Pulmonary artery endothelial cell (primary cell): ENCODE measurements around the gene LINGO1. TPM values are rescaled to one million over a fixed set of nuclear protein-coding genes. Genes with fewer than 3 reads are reported as not detected.

ENCODE experiments used
- DNase-seq: peaks from one replicate; pipeline ENCODE4 v3.0.0-alpha.2; 2011; ENCODE audit warnings: low read depth, low spot score
- total RNA-seq: library from RNA; depleted of rRNA; stranded (reverse); fragments of >200 nt; gene quantifications from 2 replicates; pipeline ENCODE4 v1.2.3, GENCODE V29; 2014

Gene LINGO1
- total RNA-seq, 1 donor from 2014 or later, result not detected

DNA sequence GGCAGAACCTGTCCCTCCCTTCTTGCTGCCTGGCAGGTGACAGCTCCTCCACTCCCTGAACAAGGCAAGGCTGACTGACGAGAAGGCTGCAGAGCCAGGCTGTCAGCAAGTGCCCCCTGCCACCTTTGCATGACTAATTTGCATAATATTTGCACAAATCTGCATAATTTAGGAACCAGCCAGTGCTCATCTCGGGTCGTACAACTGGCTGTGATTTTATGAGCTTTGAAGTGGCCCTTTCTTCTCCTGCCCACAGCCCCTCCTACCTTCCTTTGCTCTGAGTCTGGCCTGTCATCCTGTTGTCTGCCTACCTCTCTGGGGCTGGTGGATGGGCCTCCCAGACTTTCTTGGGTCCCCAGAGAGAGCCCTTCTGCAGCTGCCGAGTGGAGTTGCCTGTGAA is 58.9 kb downstream of the LINGO1 start:
- DNase-seq, result no peak

DNA sequence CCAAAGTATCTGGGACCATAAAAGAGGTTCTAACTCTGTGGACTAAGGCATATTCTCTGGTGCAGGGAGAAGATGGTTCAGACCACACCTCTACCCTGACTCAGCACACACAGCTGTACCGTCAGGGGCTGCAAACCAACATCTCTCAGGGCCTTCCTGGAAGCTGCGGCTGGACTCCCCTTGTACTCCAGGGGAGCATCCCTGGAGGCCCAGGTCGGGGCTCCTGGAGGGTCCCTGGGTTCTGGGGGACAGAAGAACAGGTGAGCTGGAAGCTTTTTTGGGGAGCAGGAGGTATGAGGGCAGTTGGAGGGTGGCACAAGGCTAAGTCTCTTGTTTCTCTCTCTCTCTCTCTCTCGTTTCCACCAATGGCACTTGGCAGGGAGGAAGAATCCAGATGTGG is 60.5 kb downstream of the LINGO1 start:
- DNase-seq, result no peak

DNA sequence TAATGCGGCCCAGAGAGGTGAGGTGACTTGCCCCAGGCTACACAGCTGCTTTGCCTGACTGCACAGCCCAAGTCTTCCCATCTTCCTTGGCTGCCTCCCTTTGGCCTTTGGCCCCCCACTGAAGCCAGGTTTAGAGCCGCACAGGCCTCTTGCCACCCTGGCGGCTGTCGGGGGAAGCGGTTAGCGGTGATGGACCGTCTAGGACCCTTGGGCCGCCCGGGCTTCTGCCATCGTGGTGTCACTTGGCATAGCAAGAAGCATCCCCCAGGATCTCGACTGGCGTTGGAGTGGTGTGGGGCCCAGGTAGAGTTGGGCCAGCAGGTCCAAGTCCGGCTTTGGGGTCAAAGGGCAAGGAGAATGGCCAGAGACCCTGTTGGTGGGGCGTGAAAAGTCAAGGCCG is 61.0 kb downstream of the LINGO1 start:
- no peak for DNase-seq

DNA sequence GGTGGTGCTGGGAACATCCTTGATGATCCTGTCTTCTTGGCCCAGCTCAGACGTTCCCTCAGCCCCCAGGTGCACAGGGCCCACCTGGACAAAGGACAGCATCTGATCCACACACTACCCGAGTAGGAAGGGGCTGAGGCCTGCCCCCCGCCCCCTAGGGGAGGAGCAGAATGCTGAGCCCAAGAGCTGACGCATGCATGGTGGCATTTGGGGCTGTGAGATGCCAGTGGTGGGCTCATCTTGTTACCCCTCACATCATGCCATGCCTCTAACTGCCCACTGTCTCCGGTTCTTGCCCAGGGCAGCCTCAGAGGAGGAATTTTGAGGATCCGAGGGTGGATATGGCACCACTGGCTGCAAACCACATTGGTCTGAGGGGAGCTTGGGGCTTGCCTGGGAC is 61.5 kb downstream of the LINGO1 start:
- no peak for DNase-seq

DNA sequence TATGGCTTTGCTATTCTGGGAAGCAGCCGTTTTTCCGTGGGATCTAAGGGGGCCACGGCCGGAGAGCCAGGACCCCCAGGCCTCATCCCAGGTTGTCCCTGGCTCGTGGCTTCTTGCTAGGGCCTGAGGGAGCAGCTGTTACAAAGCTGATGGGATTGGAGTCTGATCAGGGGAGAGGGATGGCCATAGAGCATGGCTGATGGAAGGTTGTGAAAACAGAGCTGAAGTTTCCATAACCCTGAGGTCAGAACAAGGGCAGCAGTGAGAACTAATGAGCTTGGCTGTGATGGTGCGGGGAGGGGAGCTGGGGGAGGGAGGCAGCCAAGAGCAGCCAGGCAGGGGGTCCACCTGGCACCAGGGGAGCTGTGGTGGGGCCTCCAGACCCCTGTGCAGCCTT is 63.0 kb downstream of the LINGO1 start:
- DNase-seq, result no peak

DNA sequence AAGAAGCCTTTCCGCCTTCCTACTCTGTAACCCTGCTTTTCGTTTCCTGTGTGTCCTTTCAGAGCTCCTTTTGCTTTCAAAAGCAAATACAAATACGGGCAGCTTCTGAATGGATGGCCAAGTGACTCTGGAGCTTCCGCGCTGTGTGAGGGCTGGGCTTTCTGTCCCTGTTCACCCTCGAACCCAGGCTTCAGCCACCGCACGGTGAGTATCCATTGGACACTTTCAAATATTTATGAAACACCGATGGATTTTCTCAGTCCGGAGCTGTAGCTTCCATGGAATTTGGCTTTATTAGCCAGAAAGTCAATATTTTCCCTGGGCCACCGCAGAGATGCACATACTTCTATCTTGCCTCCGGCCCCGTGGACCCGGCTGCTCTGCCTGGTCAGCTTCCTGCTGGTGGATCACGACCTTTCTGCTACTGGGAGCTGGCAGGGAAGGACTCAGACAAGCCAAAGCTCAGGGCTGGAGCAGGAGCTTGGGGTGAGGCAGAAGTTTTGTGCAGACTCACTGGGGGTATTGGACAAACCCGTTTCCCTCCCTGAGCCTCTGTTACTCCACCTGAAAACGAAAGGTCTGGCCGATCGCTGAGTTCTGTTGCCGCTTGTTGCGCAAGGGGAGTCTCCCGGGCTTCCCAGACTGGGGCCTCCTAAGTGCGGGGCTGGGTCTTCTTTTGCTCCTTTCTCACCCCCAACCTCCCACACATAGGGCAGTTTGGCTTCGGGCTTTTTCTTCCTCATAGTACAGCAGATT is 63.6 kb downstream of the LINGO1 start:
- no peak for DNase-seq

DNA sequence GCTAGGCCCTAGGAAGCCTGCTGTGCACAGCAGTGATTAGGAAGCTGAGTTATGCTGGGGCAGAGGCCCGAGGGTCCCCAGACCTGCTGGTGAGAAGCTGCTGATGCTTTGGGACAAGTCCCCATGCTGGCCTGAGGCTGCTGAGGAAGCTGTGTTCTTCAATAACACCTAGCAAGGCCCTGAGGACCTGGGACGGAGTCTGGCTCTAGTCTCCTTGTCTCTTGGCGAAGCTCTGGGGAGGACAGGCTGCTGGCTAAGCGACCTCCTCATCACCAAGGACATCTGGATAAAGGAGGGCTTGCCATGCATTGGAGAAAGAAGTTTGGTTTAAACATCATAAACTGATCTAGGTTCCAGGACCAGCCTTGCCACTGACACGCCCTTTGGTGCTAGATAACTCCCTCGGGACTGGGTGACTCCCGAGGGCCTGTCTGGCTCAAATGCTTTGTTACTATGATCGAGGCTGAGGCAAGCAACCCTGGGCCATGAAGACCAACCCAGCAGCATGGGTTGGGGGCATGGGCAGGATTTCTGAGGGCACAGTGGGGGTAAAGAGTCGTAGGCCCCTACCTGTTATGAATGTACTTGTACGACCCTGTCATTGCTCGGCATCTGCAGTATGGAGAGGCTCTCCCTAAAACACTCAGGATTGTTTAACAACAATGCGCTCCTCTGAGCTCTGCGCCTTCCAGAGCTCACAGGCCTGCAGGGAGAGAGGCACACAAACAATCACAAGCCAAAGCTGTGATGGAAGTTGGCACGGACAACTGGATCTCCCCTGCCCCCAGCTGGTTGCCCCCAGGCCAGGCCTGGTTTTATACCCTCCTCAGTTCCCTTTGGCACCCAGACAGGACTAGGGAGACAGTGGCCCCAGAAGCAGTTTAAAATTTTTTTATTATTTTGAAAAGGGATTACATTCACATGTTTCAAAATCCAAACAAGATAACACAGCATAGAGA is 64.4 kb downstream of the LINGO1 start:
- no peak for DNase-seq

DNA sequence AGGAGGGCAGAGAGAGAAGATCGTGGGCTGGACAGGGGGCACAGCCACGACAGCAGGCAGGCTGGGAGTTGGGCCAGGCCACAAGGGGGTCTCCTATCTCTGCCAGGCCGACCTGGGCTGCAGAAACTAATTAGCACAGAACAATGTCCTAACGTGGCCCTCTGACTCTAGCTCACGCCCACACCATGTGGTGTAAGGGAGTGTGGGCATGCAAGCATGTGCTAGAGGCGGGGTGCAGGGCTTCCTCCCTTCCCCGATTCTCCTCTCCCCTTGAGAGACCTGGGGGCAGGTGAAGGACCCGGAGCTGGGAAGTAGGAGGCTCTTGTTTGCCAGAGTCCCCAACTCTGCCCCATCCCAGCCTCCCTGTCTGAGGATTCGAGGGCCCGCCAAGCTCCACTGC is 65.5 kb downstream of the LINGO1 start:
- no peak for DNase-seq

DNA sequence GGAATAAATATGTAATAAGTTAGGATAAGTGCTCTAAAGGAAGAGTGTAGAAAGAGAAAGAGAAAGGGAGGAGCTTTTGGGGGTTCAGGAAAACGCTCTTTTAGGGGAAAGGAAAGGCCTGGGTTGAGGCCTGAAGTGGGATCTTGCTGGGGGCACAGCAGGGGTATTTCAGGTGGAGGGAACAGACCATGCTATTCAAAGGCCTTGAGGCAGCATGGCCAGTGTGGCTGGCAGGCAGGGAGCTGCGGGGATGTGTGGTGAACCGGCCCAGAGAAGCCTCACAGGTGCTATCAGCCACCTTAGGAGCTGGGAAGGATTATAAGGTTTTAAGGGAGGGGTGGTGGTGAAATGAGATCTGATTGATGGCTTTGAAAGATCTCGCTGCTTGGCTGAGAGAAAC is 66.6 kb downstream of the LINGO1 start:
- no peak for DNase-seq

DNA sequence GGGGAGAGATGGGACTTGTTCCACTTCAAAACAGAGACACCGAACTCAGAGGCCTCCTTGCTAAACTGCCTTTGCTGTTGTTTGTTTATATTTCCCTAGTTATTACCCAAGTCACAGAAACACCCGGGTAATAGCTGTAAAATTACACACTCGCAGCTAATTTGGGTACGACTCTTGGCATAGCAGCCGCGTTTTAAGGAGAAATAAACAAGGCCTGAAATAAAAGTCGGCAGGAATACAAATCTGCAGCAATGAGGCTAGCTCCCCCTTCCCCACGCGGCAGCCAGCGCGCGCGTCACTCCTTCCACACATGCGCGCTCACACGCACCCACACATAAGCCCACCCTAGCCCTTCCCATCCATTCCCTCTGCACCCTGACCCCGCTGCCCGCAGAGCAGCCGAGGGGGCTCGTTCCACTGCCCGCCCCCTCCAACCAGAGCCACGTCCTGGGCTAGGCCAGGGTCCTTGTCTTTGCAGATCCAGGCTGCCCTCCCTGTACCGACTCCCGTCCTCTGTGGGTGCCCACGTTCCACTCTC is 67.3 kb downstream of the LINGO1 start:
- DNase-seq, result no peak

DNA sequence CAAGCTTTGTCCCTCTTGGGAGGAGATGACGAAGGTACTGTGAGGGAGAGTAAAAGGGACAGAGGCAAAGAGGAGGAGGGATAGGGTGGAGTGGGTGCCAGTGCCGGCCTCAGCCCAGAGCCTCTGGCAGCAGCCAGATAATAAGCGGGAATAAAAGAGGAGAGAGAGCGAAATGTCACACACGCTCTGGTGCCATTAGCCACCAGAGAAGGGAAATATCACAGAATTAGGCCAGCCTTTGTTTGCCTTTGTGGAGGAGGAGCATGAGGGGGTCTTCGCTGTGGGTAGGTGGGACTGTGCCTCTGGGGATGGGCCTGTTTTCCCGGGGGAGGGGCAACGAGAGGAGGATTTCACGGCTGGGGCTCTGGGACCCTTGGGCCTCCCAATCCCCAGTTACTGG is 67.8 kb downstream of the LINGO1 start:
- no peak for DNase-seq

DNA sequence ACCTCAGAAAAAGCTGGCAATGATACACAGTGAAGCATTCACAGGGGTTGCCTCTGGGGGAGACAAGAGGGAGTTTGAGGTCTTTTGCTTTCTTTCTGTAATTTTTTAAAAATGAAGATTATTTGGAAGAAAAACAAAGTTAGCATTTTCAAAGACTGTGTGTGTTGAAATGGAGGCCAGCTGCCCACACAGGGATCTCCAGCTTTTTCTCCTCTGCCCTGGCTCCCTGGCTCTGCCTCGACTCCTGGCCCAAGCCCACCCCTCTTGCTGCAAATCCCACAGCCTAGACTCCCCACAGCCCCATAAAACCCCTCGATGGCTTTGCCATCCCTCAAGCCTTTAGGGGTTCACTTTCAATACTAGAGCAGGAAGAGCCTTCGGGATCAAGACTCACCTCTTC is 68.4 kb downstream of the LINGO1 start:
- no peak for DNase-seq

DNA sequence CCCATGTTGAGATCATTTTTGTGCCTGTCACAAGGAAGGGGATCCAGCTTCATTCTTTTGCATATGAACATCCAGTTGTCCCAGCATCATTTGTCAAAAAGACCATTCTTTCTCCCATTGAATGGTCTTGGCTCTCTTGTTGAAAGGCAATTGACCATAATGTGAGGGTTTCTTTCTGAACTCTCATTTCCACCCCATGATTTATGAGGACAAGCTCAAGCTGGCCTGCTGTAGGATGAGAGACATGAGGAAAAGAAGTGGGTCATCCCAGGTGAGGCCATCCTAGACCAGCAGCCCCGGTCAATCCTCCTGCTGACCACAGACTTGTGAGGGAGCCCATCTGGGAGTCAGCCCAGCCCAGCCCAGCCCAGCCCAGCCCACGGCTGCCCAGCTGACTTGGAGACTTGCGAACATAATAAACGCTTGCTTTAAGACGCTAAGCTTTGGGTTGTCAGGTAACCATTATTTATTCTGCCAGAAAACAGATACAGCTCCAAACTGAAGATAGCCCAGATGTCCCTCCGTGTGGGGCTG is 69.0 kb downstream of the LINGO1 start:
- DNase-seq, result no peak

Other genes with a start within 250 kb of the LINGO1 start
- gene PEAK1, start 212.8 kb downstream of the LINGO1 start, total RNA-seq, result 69.5 and 78.1 TPM in 2 replicates
- 30.2 and 35.4 TPM in 2 replicates for gene HMG20A, start 212.0 kb downstream of the LINGO1 start, total RNA-seq